Measurements from ENCODE around the gene ZNF746.

ZNF746 gene

GRCh38 chr7:149532654-149533053 is 35.0 kb upstream of the ZNF746 start:
- Histone ChIP-seq H2BK12ac (ENCODE audit: low read length) (no peak overlapping the region), H2BK15ac (ENCODE audit: low read length) (no peak overlapping the region), H3K9ac (ENCODE audit: low read depth, low read length, poor library complexity) (no peak overlapping the region), H3K36me3 (replicated peaks in 1 of 2; ENCODE audit: control insufficient read depth in 2 of 2, insufficient read depth in 2 of 2, low read length in 2 of 2) (no peaks in the 10 kb centered on the region), H3K27me3 (ENCODE audit: control insufficient read depth in 3 of 3, insufficient read depth in 3 of 3, low read depth in 1 of 3, low read length in 3 of 3) (no peaks in the 10 kb centered on the region), H3K79me1 (ENCODE audit: low read depth, low read length) (no peaks in the 10 kb centered on the region), H2AFZ (ENCODE audit: low read length) (no peak overlapping the region), H2BK120ac (ENCODE audit: low read depth, low read length) (no peak overlapping the region), H3K27ac (replicated peaks; ENCODE audit: low read length) (no peak overlapping the region), H2BK5ac (ENCODE audit: low read length) (no peak overlapping the region), H4K91ac (ENCODE audit: low read depth, low read length, poor library complexity) (no peak overlapping the region), H4K8ac (ENCODE audit: low read depth, low read length) (no peak overlapping the region), H3K18ac (ENCODE audit: low read length) (no peak overlapping the region), H3K4me2 (ENCODE audit: insufficient read depth, low read length, poor library complexity, severe bottlenecking) (no peak overlapping the region), H3K9me3 (replicated peaks in 1 of 2; ENCODE audit: control insufficient read depth in 2 of 2, insufficient read depth in 1 of 2, low read depth in 1 of 2, low read length in 2 of 2) (peaks cover 20 to 40% of the 10 kb centered on the region in 2 donors), H3K4me3 (ENCODE audit: low read length in 2 of 2) (no peak overlapping the region), H3K4ac (ENCODE audit: low read length) (no peak overlapping the region), H3K23ac (ENCODE audit: low read depth, low read length, poor library complexity) (no peak overlapping the region), H2AK5ac (ENCODE audit: low read depth, low read length) (no peak overlapping the region), H3K14ac (ENCODE audit: low read length) (no peak overlapping the region), H3K4me1 (ENCODE audit: control insufficient read depth in 2 of 2, insufficient read depth in 1 of 2, low read depth in 1 of 2, low read length in 2 of 2) (no peaks in the 10 kb centered on the region)
- DNase-seq (ENCODE audit: low spot score) = no peak
- WGBS, 2 donors (ENCODE audit: extremely low coverage in 2 of 2, insufficient read length in 2 of 2, insufficient replicate concordance in 1 of 2) = no CpG with 5 or more reads among the region's 1 CpG

GRCh38 chr7:149529136-149529718 is 31.6 kb upstream of the ZNF746 start:
- H2AFZ ChIP-seq (ENCODE audit: low read length) = no peak overlapping the region
- H3K4ac ChIP-seq (ENCODE audit: low read length) = no peak overlapping the region
- no peak overlapping the region for H4K8ac ChIP-seq (ENCODE audit: low read depth, low read length)
- H3K4me3 ChIP-seq (ENCODE audit: low read length in 2 of 2) = no peak overlapping the region
- H3K27me3 ChIP-seq (ENCODE audit: control insufficient read depth in 3 of 3, insufficient read depth in 3 of 3, low read depth in 1 of 3, low read length in 3 of 3) = no peaks in the 10 kb centered on the region
- H2BK15ac ChIP-seq (ENCODE audit: low read length) = no peak overlapping the region
- no peak overlapping the region for H3K23ac ChIP-seq (ENCODE audit: low read depth, low read length, poor library complexity)
- no peak overlapping the region for H3K27ac ChIP-seq (replicated peaks; ENCODE audit: low read length)
- H3K18ac ChIP-seq (ENCODE audit: low read length) = no peak overlapping the region
- no peak overlapping the region for H2BK5ac ChIP-seq (ENCODE audit: low read length)
- no peak overlapping the region for H3K14ac ChIP-seq (ENCODE audit: low read length)
- DNase-seq (ENCODE audit: low spot score) = no peak
- no peak overlapping the region for H3K4me2 ChIP-seq (ENCODE audit: insufficient read depth, low read length, poor library complexity, severe bottlenecking)
- H3K4me1 ChIP-seq (ENCODE audit: control insufficient read depth in 2 of 2, insufficient read depth in 1 of 2, low read depth in 1 of 2, low read length in 2 of 2) = no peaks in the 10 kb centered on the region
- no peaks in the 10 kb centered on the region for H3K36me3 ChIP-seq (replicated peaks in 1 of 2; ENCODE audit: control insufficient read depth in 2 of 2, insufficient read depth in 2 of 2, low read length in 2 of 2)
- no peak overlapping the region for H2AK5ac ChIP-seq (ENCODE audit: low read depth, low read length)
- H3K79me1 ChIP-seq (ENCODE audit: low read depth, low read length) = no peaks in the 10 kb centered on the region
- H4K91ac ChIP-seq (ENCODE audit: low read depth, low read length, poor library complexity) = no peak overlapping the region
- H3K9me3 ChIP-seq (replicated peaks in 1 of 2; ENCODE audit: control insufficient read depth in 2 of 2, insufficient read depth in 1 of 2, low read depth in 1 of 2, low read length in 2 of 2) = peaks cover 19 to 44% of the 10 kb centered on the region in 2 donors
- WGBS, 2 donors (ENCODE audit: extremely low coverage in 2 of 2, insufficient read length in 2 of 2, insufficient replicate concordance in 1 of 2) = no CpG with 5 or more reads among the region's 4 CpGs
- no peak overlapping the region for H3K9ac ChIP-seq (ENCODE audit: low read depth, low read length, poor library complexity)
- no peak overlapping the region for H2BK12ac ChIP-seq (ENCODE audit: low read length)
- no peak overlapping the region for H2BK120ac ChIP-seq (ENCODE audit: low read depth, low read length)

GRCh38 chr7:149527414-149527813 is 29.8 kb upstream of the ZNF746 start:
- no peak overlapping the region for H4K91ac ChIP-seq (ENCODE audit: low read depth, low read length, poor library complexity)
- no peak overlapping the region for H3K4me3 ChIP-seq (ENCODE audit: low read length in 2 of 2)
- H3K9ac ChIP-seq (ENCODE audit: low read depth, low read length, poor library complexity) = no peak overlapping the region
- H3K9me3 ChIP-seq (replicated peaks in 1 of 2; ENCODE audit: control insufficient read depth in 2 of 2, insufficient read depth in 1 of 2, low read depth in 1 of 2, low read length in 2 of 2) = peaks cover 20 to 37% of the 10 kb centered on the region in 2 donors
- H2AFZ ChIP-seq (ENCODE audit: low read length) = no peak overlapping the region
- H3K27ac ChIP-seq (replicated peaks; ENCODE audit: low read length) = no peak overlapping the region
- no CpG with 5 or more reads among the region's 1 CpG for WGBS, 2 donors (ENCODE audit: extremely low coverage in 2 of 2, insufficient read length in 2 of 2, insufficient replicate concordance in 1 of 2)
- no peak for DNase-seq (ENCODE audit: low spot score)
- H3K14ac ChIP-seq (ENCODE audit: low read length) = no peak overlapping the region
- H3K4me2 ChIP-seq (ENCODE audit: insufficient read depth, low read length, poor library complexity, severe bottlenecking) = no peak overlapping the region
- no peaks in the 10 kb centered on the region for H3K27me3 ChIP-seq (ENCODE audit: control insufficient read depth in 3 of 3, insufficient read depth in 3 of 3, low read depth in 1 of 3, low read length in 3 of 3)
- H2BK120ac ChIP-seq (ENCODE audit: low read depth, low read length) = no peak overlapping the region
- H2BK12ac ChIP-seq (ENCODE audit: low read length) = no peak overlapping the region
- H3K4me1 ChIP-seq (ENCODE audit: control insufficient read depth in 2 of 2, insufficient read depth in 1 of 2, low read depth in 1 of 2, low read length in 2 of 2) = no peaks in the 10 kb centered on the region
- no peak overlapping the region for H3K23ac ChIP-seq (ENCODE audit: low read depth, low read length, poor library complexity)
- H2BK15ac ChIP-seq (ENCODE audit: low read length) = no peak overlapping the region
- H3K4ac ChIP-seq (ENCODE audit: low read length) = no peak overlapping the region
- no peak overlapping the region for H2AK5ac ChIP-seq (ENCODE audit: low read depth, low read length)
- H3K18ac ChIP-seq (ENCODE audit: low read length) = no peak overlapping the region
- no peak overlapping the region for H4K8ac ChIP-seq (ENCODE audit: low read depth, low read length)
- H2BK5ac ChIP-seq (ENCODE audit: low read length) = no peak overlapping the region
- H3K79me1 ChIP-seq (ENCODE audit: low read depth, low read length) = no peaks in the 10 kb centered on the region
- no peaks in the 10 kb centered on the region for H3K36me3 ChIP-seq (replicated peaks in 1 of 2; ENCODE audit: control insufficient read depth in 2 of 2, insufficient read depth in 2 of 2, low read length in 2 of 2)

- Histone ChIP-seq H3K36me3 (replicated peaks in 1 of 2; ENCODE audit: control insufficient read depth in 2 of 2, insufficient read depth in 2 of 2, low read length in 2 of 2) (no peaks in the 10 kb centered on the region), H2BK15ac (ENCODE audit: low read length) (no peak overlapping the region), H3K27ac (replicated peaks; ENCODE audit: low read length) (no peak overlapping the region), H3K4ac (ENCODE audit: low read length) (no peak overlapping the region), H2BK5ac (ENCODE audit: low read length) (no peak overlapping the region), H3K9me3 (replicated peaks in 1 of 2; ENCODE audit: control insufficient read depth in 2 of 2, insufficient read depth in 1 of 2, low read depth in 1 of 2, low read length in 2 of 2) (peaks cover 15 to 30% of the 10 kb centered on the region in 2 donors), H2AFZ (ENCODE audit: low read length) (no peak overlapping the region), H2BK12ac (ENCODE audit: low read length) (no peak overlapping the region), H3K4me1 (ENCODE audit: control insufficient read depth in 2 of 2, insufficient read depth in 1 of 2, low read depth in 1 of 2, low read length in 2 of 2) (no peaks in the 10 kb centered on the region), H3K23ac (ENCODE audit: low read depth, low read length, poor library complexity) (no peak overlapping the region), H3K27me3 (ENCODE audit: control insufficient read depth in 3 of 3, insufficient read depth in 3 of 3, low read depth in 1 of 3, low read length in 3 of 3) (no peaks in the 10 kb centered on the region), H3K14ac (ENCODE audit: low read length) (no peak overlapping the region), H3K4me3 (ENCODE audit: low read length in 2 of 2) (no peak overlapping the region), H3K18ac (ENCODE audit: low read length) (no peak overlapping the region), H3K9ac (ENCODE audit: low read depth, low read length, poor library complexity) (no peak overlapping the region), H4K8ac (ENCODE audit: low read depth, low read length) (no peak overlapping the region), H3K4me2 (ENCODE audit: insufficient read depth, low read length, poor library complexity, severe bottlenecking) (no peak overlapping the region), H2AK5ac (ENCODE audit: low read depth, low read length) (no peak overlapping the region), H2BK120ac (ENCODE audit: low read depth, low read length) (no peak overlapping the region), H3K79me1 (ENCODE audit: low read depth, low read length) (no peaks in the 10 kb centered on the region), H4K91ac (ENCODE audit: low read depth, low read length, poor library complexity) (no peak overlapping the region)
- WGBS, 2 donors (ENCODE audit: extremely low coverage in 2 of 2, insufficient read length in 2 of 2, insufficient replicate concordance in 1 of 2) = no CpG with 5 or more reads among the region's 3 CpGs
- DNase-seq (ENCODE audit: low spot score) = no peak
Observed at GRCh38 chr7:149525280-149525679, 27.7 kb upstream of the ZNF746 start.
